HepG2 (cell line): ENCODE results near the gene FETUB. TPM values are rescaled to one million over a fixed set of nuclear protein-coding genes. Genes with fewer than 3 reads are reported as not detected.
A peak's percentile ranks its signal among the peaks of the same experiment; 100 is the strongest.

ENCODE experiments used
- CHD4 ChIP-seq: fragments of 200-600 bp; sonication (generic); IDR thresholded peaks from 2 replicates; pipeline ENCODE4 v1.7.0; 2017; ENCODE audit warnings: mild to moderate bottlenecking, low read length, borderline replicate concordance
- HNRNPK ChIP-seq: fragments of 200-400 bp; formaldehyde crosslinking; IDR thresholded peaks from 2 replicates; pipeline ENCODE4 v1.6.1; 2018; ENCODE audit warnings: low read length, low read depth, moderate library complexity, mild to moderate bottlenecking; ENCODE audit not compliant: poor library complexity, severe bottlenecking
- MEIS1 ChIP-seq: sonication (generic); formaldehyde crosslinking; IDR thresholded peaks from 2 replicates; pipeline ENCODE4 v1.9.0; 2021; ENCODE audit warnings: mild to moderate bottlenecking, missing genetic modification reagents, moderate library complexity, borderline replicate concordance
- NR2F1 ChIP-seq, 2 experiments: fragments of 450-650 bp in 1 of 2; formaldehyde crosslinking in 1 of 2; IDR thresholded peaks; 2 replicates each; pipeline versions ENCODE4 v1.5.0 to v1.6.1; 2016 to 2020; ENCODE audit warnings: mild to moderate bottlenecking in 1 of 2, missing compliant biosample characterization in 1 of 2, missing genetic modification reagents in 1 of 2, moderate library complexity in 1 of 2
- SNRNP70 ChIP-seq: fragments of 200-400 bp; formaldehyde crosslinking; IDR thresholded peaks from 2 replicates; pipeline ENCODE4 v1.6.1; 2017; ENCODE audit warnings: mild to moderate bottlenecking, low read depth, low read length, moderate library complexity
- TEAD3 ChIP-seq: optimal IDR thresholded peaks from 2 replicates; pipeline ENCODE3; 2016; ENCODE audit warnings: borderline replicate concordance
- TIGD3 ChIP-seq: sonication (generic); formaldehyde crosslinking; IDR thresholded peaks from 2 replicates; pipeline ENCODE4 v1.5.1; 2020; ENCODE audit warnings: mild to moderate bottlenecking, missing genetic modification reagents, borderline replicate concordance
- ZBTB3 ChIP-seq: sonication (generic); formaldehyde crosslinking; IDR thresholded peaks from 2 replicates; pipeline ENCODE4 v1.4.0; 2020; ENCODE audit warnings: low read depth, mild to moderate bottlenecking, moderate library complexity, missing genetic modification reagents, borderline replicate concordance
- ZBTB42 ChIP-seq: sonication (generic); formaldehyde crosslinking; IDR thresholded peaks from 2 replicates; pipeline ENCODE4 v1.5.0; 2020; ENCODE audit warnings: mild to moderate bottlenecking, missing genetic modification reagents
- ZFY ChIP-seq: sonication (generic); formaldehyde crosslinking; IDR thresholded peaks from 2 replicates; pipeline ENCODE4 v1.4.0; 2020; ENCODE audit warnings: missing genetic modification reagents
- ZKSCAN8 ChIP-seq: IDR thresholded peaks from 2 replicates; pipeline ENCODE4 v1.6.1; 2016; ENCODE audit warnings: borderline replicate concordance, missing genetic modification reagents, missing compliant biosample characterization
- ZMYM3 ChIP-seq: sonication (generic); formaldehyde crosslinking; IDR thresholded peaks from 2 replicates; pipeline ENCODE4 v1.5.1; 2020; ENCODE audit warnings: mild to moderate bottlenecking, missing genetic modification reagents
- ZNF20 ChIP-seq: sonication (generic); formaldehyde crosslinking; IDR thresholded peaks from 2 replicates; pipeline ENCODE4 v1.4.0; 2020; ENCODE audit warnings: mild to moderate bottlenecking, moderate library complexity, missing genetic modification reagents
- ZNF225 ChIP-seq: sonication (generic); formaldehyde crosslinking; IDR thresholded peaks from 2 replicates; pipeline ENCODE4 v1.4.0; 2020; ENCODE audit warnings: mild to moderate bottlenecking, missing genetic modification reagents
- ZNF256 ChIP-seq: sonication (generic); formaldehyde crosslinking; conservative IDR thresholded peaks from 2 replicates; pipeline ENCODE4 v1.4.0; 2020; ENCODE audit warnings: missing genetic modification reagents
- ZNF577 ChIP-seq: sonication (generic); formaldehyde crosslinking; IDR thresholded peaks from 2 replicates; pipeline ENCODE4 v1.4.0; 2020; ENCODE audit warnings: mild to moderate bottlenecking, low read depth, missing genetic modification reagents, borderline replicate concordance
- ZNF746 ChIP-seq: sonication (generic); formaldehyde crosslinking; IDR thresholded peaks from 2 replicates; pipeline ENCODE4 v1.8.0; 2022; ENCODE audit warnings: mild to moderate bottlenecking, missing genetic modification reagents
- polyA plus RNA-seq, 8 experiments: library from polyadenylated mRNA; depleted of rRNA in 3 of 8; stranded (reverse) in 7 of 8; unstranded in 1 of 8; fragments of >200 nt; fragmentation: Illumina TruSeq in 4 of 8; extraction: Trizol in 4 of 8; gene quantifications; 2 replicates each; pipeline versions ENCODE4 v1.2.1 to v1.2.3, GENCODE V29; 2011 to 2016; ENCODE audit warnings: low read depth in 4 of 8, missing spikeins in 1 of 8, mixed read lengths in 1 of 8; ENCODE audit not compliant: insufficient read depth in 1 of 8
- total RNA-seq, 5 experiments: library from RNA; depleted of rRNA; stranded (reverse); fragments of >200 nt; fragmentation: Illumina TruSeq; extraction: Trizol; gene quantifications; 2 replicates each; pipeline ENCODE4 v1.2.3, GENCODE V29; 2016; ENCODE audit warnings: low read depth in 1 of 5
- TF ChIP-seq, protein P1 (sequence below): sonication (generic); formaldehyde crosslinking; IDR thresholded peaks from 2 replicates; pipeline ENCODE4 v1.4.0; 2020; ENCODE audit warnings: low read depth, mild to moderate bottlenecking, missing genetic modification reagents
- TF ChIP-seq, protein P2 (sequence below): sonication (generic); formaldehyde crosslinking; IDR thresholded peaks from 2 replicates; pipeline ENCODE4 v1.8.1; 2023; ENCODE audit warnings: mild to moderate bottlenecking, inconsistent platforms, moderate library complexity, missing genetic modification reagents, borderline replicate concordance
- TF ChIP-seq, protein P3 (sequence below): sonication (generic); formaldehyde crosslinking; IDR thresholded peaks from 2 replicates; pipeline ENCODE4 v1.4.0; 2020; ENCODE audit warnings: missing genetic modification reagents

The FETUB gene
- total and polyA plus RNA-seq, 2 of the 13 experiments (the other 11 are each of a cell fraction or from before 2014, with no cell fraction given), result 2.1 to 4.4 TPM

- TF ChIP-seq ZNF225 (CRISPR knock-in tag) (no peak), ZNF746 (CRISPR knock-in tag) (0 out of 2 replicates have a peak, but pooled peaks have one; percentile 48), TIGD3 (CRISPR knock-in tag) (no peak), TEAD3 (CRISPR knock-in tag) (no peak), ZMYM3 (CRISPR knock-in tag) (no peak), ZBTB3 (peak; percentile 69; the same call in 1 of the 2 replicates), ZNF256 (CRISPR knock-in tag) (peak; percentile 7; the same call in 1 of the 2 replicates), CHD4 (no peak), NR2F1 (CRISPR knock-in tag; IDR thresholded peaks at IDR 0.05) (no peak), MEIS1 (peak; percentile 24; the same call in 1 of the 2 replicates), ZNF20 (CRISPR knock-in tag) (0 out of 2 replicates have a peak, but pooled peaks have one; percentile 54), HNRNPK (peak; percentile 40), ZBTB42 (CRISPR knock-in tag) (no peak), SNRNP70 (no peak), ZFY (CRISPR knock-in tag) (peak; percentile 11; the same call in 1 of the 2 replicates), ZKSCAN8 (CRISPR knock-in tag) (no peak), ZNF577 (CRISPR knock-in tag) (no peak)
- TF ChIP-seq, protein P1, sequence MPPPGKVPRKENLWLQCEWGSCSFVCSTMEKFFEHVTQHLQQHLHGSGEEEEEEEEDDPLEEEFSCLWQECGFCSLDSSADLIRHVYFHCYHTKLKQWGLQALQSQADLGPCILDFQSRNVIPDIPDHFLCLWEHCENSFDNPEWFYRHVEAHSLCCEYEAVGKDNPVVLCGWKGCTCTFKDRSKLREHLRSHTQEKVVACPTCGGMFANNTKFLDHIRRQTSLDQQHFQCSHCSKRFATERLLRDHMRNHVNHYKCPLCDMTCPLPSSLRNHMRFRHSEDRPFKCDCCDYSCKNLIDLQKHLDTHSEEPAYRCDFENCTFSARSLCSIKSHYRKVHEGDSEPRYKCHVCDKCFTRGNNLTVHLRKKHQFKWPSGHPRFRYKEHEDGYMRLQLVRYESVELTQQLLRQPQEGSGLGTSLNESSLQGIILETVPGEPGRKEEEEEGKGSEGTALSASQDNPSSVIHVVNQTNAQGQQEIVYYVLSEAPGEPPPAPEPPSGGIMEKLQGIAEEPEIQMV (CRISPR knock-in tag), result peak; percentile 75; the same call in 1 of the 2 replicates
- TF ChIP-seq, protein P2, sequence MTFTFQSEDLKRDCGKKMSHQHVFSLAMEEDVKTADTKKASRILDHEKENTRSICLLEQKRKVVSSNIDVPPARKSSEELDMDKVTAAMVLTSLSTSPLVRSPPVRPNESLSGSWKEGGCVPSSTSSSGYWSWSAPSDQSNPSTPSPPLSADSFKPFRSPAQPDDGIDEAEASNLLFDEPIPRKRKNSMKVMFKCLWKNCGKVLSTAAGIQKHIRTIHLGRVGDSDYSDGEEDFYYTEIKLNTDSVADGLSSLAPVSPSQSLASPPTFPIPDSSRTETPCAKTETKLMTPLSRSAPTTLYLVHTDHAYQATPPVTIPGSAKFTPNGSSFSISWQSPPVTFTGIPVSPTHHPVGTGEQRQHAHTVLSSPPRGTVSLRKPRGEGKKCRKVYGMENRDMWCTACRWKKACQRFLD (CRISPR knock-in tag), result 0 out of 2 replicates have a peak, but pooled peaks have one; percentile 25
- TF ChIP-seq, protein P3, sequence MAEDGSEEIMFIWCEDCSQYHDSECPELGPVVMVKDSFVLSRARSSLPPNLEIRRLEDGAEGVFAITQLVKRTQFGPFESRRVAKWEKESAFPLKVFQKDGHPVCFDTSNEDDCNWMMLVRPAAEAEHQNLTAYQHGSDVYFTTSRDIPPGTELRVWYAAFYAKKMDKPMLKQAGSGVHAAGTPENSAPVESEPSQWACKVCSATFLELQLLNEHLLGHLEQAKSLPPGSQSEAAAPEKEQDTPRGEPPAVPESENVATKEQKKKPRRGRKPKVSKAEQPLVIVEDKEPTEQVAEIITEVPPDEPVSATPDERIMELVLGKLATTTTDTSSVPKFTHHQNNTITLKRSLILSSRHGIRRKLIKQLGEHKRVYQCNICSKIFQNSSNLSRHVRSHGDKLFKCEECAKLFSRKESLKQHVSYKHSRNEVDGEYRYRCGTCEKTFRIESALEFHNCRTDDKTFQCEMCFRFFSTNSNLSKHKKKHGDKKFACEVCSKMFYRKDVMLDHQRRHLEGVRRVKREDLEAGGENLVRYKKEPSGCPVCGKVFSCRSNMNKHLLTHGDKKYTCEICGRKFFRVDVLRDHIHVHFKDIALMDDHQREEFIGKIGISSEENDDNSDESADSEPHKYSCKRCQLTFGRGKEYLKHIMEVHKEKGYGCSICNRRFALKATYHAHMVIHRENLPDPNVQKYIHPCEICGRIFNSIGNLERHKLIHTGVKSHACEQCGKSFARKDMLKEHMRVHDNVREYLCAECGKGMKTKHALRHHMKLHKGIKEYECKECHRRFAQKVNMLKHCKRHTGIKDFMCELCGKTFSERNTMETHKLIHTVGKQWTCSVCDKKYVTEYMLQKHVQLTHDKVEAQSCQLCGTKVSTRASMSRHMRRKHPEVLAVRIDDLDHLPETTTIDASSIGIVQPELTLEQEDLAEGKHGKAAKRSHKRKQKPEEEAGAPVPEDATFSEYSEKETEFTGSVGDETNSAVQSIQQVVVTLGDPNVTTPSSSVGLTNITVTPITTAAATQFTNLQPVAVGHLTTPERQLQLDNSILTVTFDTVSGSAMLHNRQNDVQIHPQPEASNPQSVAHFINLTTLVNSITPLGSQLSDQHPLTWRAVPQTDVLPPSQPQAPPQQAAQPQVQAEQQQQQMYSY (CRISPR knock-in tag), result no peak
Measured at GRCh38 chr3:186620213-186621092, 19.7 kb upstream of the FETUB start (continued).
